ENCODE results near the gene TAX1BP1. TPM values are rescaled to one million over a fixed set of nuclear protein-coding genes. Genes with fewer than 3 reads are reported as not detected.
"Not testable (repeated sequence)": the region's sequence is repeated elsewhere in the genome, so short reads cannot be mapped to it uniquely, and the experiment has no call there.

Gene TAX1BP1
- total RNA-seq, 2 experiments from 2014 or later: 71.8 to 81.2 TPM

DNA sequence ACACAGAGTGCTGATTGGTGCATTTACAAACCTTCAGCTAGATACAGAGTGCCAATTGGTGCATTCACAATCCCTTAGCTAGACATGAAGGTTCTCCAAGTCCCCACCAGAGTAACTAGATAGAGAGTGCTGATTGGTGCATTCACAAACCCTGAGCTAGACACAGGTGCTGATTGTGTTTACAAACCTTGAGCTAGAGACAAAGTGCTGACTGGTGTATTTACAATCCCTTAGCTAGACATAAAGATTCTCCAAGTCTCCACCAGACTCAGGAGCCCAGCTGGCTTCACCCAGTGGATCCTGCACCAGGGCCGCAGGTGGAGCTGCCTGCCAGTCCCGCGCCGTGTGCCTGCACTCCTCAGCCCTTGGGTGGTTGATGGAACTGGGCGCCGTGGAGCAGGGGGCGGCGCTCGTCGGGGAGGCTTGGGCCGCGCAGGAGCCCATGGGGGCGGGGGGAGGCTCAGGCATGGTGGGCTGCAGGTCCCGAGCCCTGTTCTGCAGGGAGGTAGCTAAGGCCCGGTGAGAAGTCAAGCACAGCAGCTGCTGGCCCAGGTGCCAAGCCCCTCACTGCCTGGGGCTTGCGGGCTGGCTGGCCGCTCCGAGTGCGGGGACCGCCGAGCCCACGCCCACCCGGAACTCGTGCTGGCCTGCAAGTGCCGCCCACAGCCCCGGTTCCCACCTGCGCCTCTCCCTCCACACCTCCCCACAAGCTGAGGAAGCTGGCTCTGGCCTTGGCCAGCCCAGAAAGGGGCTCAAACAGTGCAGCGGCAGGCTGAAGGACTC is 116.9 kb downstream of the TAX1BP1 start:
- not testable (repeated sequence) for H3K27ac Mint-ChIP-seq

DNA sequence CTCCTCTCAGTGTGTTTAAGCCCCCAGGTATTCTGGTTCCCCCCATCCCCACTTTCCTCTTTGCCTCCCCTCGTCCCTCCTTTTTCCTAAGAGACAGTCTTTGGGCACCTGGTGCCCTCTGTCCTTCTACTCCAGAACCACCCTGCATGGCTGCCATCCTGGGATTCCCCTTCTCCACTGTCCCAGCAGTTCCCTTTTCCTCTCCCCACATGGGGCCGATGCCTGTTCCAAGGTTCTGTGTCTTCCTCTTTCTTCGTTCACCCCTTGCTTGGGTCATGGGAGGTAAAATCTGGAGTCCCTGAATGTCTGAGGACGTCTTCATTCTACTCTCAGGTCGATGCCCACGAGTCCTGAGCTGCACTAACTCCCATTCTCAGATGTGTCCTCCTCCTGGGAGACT is 120.8 kb downstream of the TAX1BP1 start:
- peaks cover 7% of the 10 kb centered on the region for H3K9me3 Mint-ChIP-seq
- H3K4me1 Mint-ChIP-seq: no peaks in the 10 kb centered on the region
- H3K27me3 Mint-ChIP-seq: peaks cover 4% of the 10 kb centered on the region
- H3K36me3 Mint-ChIP-seq: no peaks in the 10 kb centered on the region
- POLR2A ChIA-PET: no interaction called here
- H3K27ac Mint-ChIP-seq: no peak overlapping the region
- H3K4me3 Mint-ChIP-seq: no peak overlapping the region
- no peak for DNase-seq
- ATAC-seq (ENCODE audit: low read depth): no peak

More for the DNA sequence above, 116.9 kb downstream of the TAX1BP1 start:
- H3K4me1 Mint-ChIP-seq; H3K27me3 Mint-ChIP-seq; H3K36me3 Mint-ChIP-seq; DNase-seq; ATAC-seq (ENCODE audit: low read depth); H3K4me3 Mint-ChIP-seq; POLR2A ChIA-PET: not testable (repeated sequence)
- H3K9me3 Mint-ChIP-seq: peaks cover 15% of the 10 kb centered on the region

DNA sequence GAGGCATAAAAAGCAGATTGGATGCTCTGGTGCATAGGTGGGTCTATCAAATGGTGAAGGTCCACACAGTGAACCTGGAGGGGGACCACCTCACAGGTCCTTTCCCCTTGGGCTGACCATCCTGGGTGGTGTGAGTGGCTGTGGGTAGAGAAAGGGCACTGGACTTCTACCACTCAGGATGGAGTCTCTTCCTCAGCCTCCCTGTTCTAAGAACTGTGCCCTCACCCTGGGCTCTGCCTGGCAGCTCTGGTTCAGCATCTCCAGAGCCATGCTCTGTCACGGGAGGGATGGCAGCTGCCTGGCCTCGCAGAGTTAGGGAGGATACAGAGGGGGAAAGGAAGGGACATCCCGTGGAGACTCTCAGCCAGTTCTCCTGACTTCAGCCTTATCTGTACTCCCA is 121.8 kb downstream of the TAX1BP1 start:
- Mint-ChIP-seq H3K27ac (no peak overlapping the region), H3K36me3 (no peaks in the 10 kb centered on the region), H3K4me1 (peaks cover 6% of the 10 kb centered on the region), H3K27me3 (peaks cover 4% of the 10 kb centered on the region), H3K9me3 (peaks cover 5% of the 10 kb centered on the region), H3K4me3 (no peak overlapping the region)
- POLR2A ChIA-PET: no interaction called here
- no peak for DNase-seq
- ATAC-seq (ENCODE audit: low read depth): no peak

DNA sequence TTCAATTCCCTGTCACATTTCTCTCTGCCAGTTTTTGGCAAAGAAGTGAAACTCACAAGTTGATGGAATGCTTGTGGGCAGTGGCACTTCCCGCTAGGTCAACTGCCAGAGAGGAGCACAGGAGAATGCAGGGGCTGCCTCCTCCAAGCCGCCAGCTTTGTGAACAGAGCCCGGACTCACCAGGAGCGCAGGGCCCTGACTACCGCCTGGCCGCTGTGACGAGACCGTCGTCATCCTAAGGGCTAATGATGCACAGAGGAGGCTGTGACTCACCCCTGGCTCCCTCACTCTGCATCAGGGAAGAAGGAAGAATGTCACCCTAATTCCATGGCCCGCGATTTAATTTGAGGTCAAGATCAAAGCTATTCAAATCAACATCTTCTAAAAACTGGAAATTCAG is 123.9 kb downstream of the TAX1BP1 start:
- H3K27me3 Mint-ChIP-seq: peaks cover 4% of the 10 kb centered on the region
- DNase-seq: no peak
- ATAC-seq (ENCODE audit: low read depth): no peak
- no peak overlapping the region for H3K4me3 Mint-ChIP-seq
- H3K4me1 Mint-ChIP-seq: peaks cover 8% of the 10 kb centered on the region
- POLR2A ChIA-PET: no interaction called here
- H3K36me3 Mint-ChIP-seq: no peaks in the 10 kb centered on the region
- H3K27ac Mint-ChIP-seq: no peak overlapping the region
- no peaks in the 10 kb centered on the region for H3K9me3 Mint-ChIP-seq

DNA sequence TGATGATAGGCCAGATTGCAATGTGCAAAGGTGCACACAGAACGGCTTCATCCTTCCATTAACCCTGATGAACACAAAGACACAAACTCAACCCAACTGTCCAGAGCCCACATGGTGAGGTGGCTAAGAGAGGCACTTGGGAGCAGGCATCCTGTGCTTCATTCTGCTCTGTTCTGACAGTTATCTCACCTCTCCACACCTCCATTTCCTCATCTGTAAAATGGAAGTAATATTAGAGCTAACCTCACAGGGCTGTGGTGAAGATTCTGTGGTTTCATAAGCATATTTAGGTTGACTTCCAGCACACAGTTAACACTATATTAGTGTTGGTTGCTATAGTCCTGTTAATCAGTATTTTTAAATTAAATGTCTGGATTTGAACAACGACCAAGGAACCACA is 126.3 kb downstream of the TAX1BP1 start:
- POLR2A ChIA-PET: no interaction called here
- ATAC-seq (ENCODE audit: low read depth) (peak; percentile 76), DNase-seq (no peak)
- no peaks in the 10 kb centered on the region for H3K27me3 Mint-ChIP-seq
- no peak overlapping the region for H3K4me3 Mint-ChIP-seq
- H3K27ac Mint-ChIP-seq: no peak overlapping the region
- no peaks in the 10 kb centered on the region for H3K36me3 Mint-ChIP-seq
- no peaks in the 10 kb centered on the region for H3K9me3 Mint-ChIP-seq
- peaks cover 8% of the 10 kb centered on the region for H3K4me1 Mint-ChIP-seq

DNA sequence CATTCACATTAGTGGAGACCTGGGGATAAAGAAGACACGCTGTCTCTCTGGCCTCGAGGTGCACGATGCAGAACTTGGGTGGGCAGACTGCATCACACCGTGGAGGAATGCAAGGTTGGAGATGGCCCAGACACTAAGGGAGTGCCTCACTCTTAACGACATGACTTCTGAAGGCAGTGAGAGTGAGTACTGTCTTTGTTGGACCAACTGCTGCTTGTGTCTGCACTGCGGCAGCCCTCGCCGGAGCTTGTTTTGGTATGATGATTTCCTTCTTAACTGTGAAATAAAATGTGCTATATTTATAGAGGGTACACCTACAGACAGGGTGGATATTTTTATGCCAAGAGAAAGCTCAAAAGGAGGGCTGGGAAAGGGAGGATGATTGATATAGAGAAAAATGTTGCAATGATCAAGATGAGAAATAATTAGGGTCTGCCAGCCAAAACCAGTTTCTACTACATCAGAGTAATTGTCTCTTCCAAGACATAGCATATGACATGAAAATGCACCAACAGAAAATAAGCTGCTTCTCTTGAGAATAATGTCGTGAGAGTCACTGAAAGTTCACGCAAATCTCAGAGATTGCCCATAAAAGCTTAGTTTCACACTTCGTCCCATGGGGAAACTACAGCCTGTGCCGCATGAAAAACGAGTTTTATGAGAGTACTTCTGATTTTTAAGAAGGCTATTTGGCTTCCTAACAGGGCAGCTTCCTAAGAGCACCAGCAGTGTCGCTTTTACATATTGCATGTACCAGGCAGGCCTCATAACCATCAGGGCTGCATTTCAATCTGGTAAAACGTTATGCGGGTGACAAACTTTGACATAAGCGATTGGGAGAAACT is 127.1 kb downstream of the TAX1BP1 start:
- Mint-ChIP-seq H3K4me1 (peaks cover 8% of the 10 kb centered on the region), H3K36me3 (no peaks in the 10 kb centered on the region), H3K27ac (no peak overlapping the region), H3K9me3 (no peaks in the 10 kb centered on the region), H3K27me3 (no peaks in the 10 kb centered on the region), H3K4me3 (no peak overlapping the region)
- POLR2A ChIA-PET: no interaction called here
- no peak for DNase-seq
- no peak for ATAC-seq (ENCODE audit: low read depth)

DNA sequence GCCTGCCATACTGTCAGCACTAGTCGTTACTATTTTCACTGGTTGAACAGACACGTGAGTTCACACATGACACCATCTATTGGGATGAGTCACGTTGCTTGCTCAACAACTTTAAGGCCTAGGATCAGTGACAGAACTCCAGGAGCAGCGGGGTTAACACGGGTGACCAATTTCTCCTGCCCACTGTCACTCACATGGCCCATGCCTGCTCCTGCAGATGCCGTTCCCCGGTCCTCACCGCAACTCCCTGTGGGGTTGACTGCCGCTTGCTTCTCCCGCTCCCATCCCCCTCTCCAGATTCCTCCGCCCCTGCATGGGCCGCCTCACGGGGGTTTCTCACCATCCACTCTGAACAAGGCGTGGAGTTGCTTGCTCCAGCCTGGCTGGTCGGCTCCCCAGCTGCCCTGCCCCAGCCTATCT is 128.2 kb downstream of the TAX1BP1 start:
- H3K36me3 Mint-ChIP-seq: no peaks in the 10 kb centered on the region
- peaks cover 8% of the 10 kb centered on the region for H3K4me1 Mint-ChIP-seq
- POLR2A ChIA-PET: no interaction called here
- no peak overlapping the region for H3K27ac Mint-ChIP-seq
- H3K4me3 Mint-ChIP-seq: no peak overlapping the region
- H3K9me3 Mint-ChIP-seq: no peaks in the 10 kb centered on the region
- no peaks in the 10 kb centered on the region for H3K27me3 Mint-ChIP-seq
- no peak for ATAC-seq (ENCODE audit: low read depth)
- no peak for DNase-seq

DNA sequence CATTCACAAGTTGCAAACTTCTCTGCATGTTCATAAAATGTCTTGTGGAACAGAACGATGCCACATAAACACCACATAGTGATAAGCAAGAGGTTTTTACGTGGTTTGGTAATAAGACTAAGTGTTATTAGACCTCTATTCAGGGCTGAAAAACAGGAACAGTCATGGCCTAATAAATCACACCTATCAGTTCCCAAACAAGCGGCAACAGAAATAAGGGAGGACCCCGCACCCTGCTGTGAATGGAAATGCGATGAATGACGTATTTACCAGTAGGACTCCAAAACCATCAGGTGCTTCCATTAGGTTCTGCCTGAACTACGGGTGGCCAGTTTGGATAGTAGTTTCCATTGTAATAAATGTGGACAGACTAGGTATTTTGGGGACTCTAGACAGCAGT is 129.1 kb downstream of the TAX1BP1 start:
- POLR2A ChIA-PET: no interaction called here
- Mint-ChIP-seq H3K4me3 (no peak overlapping the region), H3K4me1 (peaks cover 8% of the 10 kb centered on the region), H3K36me3 (no peaks in the 10 kb centered on the region), H3K27me3 (no peaks in the 10 kb centered on the region), H3K27ac (no peak overlapping the region), H3K9me3 (no peaks in the 10 kb centered on the region)
- DNase-seq (no peak), ATAC-seq (ENCODE audit: low read depth) (no peak)

DNA sequence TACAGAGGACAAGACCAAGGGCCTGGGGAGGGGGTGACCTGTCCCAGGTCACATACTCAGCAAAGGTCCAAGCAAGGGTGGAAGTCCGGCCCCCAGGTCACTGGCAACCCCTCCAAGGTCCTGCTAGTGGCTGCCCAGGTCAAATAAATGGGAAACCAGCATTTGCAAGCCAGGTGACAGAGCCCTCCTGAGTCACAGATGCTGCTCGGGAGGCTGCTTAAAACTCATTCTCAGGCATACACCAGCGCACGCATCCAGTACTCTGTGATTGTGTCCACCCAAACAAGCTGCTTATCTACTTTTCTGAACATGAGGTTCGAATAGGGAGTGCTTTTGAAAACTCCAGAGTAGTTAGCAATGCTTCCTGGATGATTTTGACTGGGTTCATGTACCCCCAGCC is 130.6 kb downstream of the TAX1BP1 start:
- POLR2A ChIA-PET: no interaction called here
- Mint-ChIP-seq H3K4me3 (no peak overlapping the region), H3K4me1 (peaks cover 8% of the 10 kb centered on the region), H3K36me3 (no peaks in the 10 kb centered on the region), H3K27me3 (peaks cover 2% of the 10 kb centered on the region), H3K9me3 (no peaks in the 10 kb centered on the region), H3K27ac (no peak overlapping the region)
- DNase-seq (no peak), ATAC-seq (ENCODE audit: low read depth) (no peak)

DNA sequence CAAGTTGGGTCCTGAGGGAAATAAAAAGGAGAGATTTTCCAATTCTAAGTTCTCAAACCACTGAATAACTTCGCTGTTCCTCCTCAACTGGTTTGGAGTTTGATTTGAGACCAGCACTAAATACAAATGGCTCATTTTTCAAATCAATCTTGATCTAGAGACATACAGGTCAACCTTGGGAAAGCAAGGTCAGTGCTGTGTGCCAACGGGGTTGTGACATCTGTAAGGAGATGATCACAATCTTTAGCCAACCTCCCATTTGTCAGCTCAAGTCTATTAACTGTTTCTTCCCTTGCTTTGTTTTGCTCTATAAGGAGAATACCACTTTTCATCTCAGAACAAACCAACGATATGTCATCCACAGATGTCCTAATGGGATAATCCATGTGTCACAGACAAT is 131.1 kb downstream of the TAX1BP1 start:
- POLR2A ChIA-PET: no interaction called here
- ATAC-seq (ENCODE audit: low read depth) (no peak), DNase-seq (no peak)
- no peak overlapping the region for H3K27ac Mint-ChIP-seq
- peaks cover 2% of the 10 kb centered on the region for H3K27me3 Mint-ChIP-seq
- peaks cover 8% of the 10 kb centered on the region for H3K4me1 Mint-ChIP-seq
- H3K36me3 Mint-ChIP-seq: no peaks in the 10 kb centered on the region
- no peak overlapping the region for H3K4me3 Mint-ChIP-seq
- H3K9me3 Mint-ChIP-seq: no peaks in the 10 kb centered on the region

DNA sequence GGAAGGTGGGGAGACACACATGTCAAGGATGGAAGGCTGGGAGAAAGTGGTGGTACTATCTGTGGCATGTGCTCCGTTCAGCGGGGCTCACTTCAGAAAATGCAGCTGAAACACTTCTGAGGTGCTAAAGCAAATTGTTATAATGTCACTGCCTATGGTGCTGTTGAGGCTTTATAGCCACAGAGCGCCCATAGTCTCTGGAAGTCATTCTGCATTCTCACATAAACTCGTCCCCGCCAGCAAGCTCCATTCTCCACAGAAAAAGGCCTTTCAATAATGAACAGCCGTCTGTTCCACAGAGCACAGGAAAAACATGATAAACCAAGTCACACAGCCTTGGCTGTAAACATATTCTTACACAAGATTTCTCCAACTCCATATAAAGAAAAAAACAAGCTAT is 131.9 kb downstream of the TAX1BP1 start:
- POLR2A ChIA-PET: no interaction called here
- Mint-ChIP-seq H3K9me3 (no peaks in the 10 kb centered on the region), H3K36me3 (no peaks in the 10 kb centered on the region)

DNA sequence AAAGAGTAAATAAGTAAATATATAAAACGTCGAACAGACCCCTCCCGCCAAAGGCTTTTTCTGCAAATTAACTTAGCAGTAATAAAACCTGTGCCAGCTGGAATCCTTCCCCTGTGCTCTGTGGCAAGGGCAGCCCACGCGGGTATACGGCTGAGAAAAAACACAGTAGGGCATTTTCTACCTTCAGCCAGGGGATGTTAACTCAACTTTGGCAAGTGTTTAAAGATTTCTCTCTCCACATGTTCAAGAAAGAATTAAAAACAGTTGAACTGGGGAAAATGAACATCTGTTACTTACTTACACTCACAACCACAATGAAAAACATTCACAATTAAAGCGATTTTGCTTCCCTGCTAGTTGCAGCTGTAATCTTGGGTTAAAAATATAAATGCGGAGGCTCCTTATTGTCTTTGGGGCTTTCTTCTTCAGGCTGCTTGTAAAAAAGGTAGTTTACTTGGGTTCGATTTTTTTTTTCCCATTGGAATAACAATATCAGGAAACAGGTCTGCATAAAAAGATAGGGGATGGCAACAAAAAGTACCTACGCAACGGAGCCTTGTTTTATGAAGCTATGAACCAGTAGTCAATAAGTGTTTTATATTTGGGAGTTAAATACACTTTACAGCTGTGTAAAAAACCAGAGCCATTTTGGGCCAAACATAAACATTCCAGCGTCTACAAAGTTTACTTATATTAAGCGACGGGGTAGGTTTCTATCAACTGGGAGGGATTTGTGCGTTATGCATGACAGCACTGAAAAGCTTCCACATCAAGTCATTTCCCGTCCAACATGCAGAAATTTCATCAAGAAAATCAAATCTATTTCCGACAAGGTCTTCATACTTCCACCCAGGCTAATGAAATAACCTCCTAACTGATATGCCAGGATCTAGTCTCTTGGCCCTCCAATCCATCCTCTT is 132.7 kb downstream of the TAX1BP1 start:
- Mint-ChIP-seq H3K9me3 (no peaks in the 10 kb centered on the region), H3K36me3 (no peaks in the 10 kb centered on the region), H3K27me3 (peaks cover 4% of the 10 kb centered on the region), H3K4me1 (peaks cover 2% of the 10 kb centered on the region), H3K4me3 (no peak overlapping the region), H3K27ac (no peak overlapping the region)
- no peak for ATAC-seq (ENCODE audit: low read depth)
- POLR2A ChIA-PET: interaction anchor here (1.1 kb wide), 1 partner anchor 10 kb away, joined by 5 read pairs; no protein-coding TSS in a partner anchor
- DNase-seq: no peak

More for the DNA sequence above, 131.9 kb downstream of the TAX1BP1 start:
- peaks cover 3% of the 10 kb centered on the region for H3K27me3 Mint-ChIP-seq
- no peak overlapping the region for H3K27ac Mint-ChIP-seq
- H3K4me3 Mint-ChIP-seq: no peak overlapping the region
- DNase-seq (no peak), ATAC-seq (ENCODE audit: low read depth) (no peak)
- peaks cover under 1% of the 10 kb centered on the region for H3K4me1 Mint-ChIP-seq

Data from activated naive CD8-positive, alpha-beta T cell treated with anti-CD3 and anti-CD28 coated beads, Interleukin-2, amount 10 ng/mL, durations not matched to agents 7 days and 5 days (primary cell).